SK-N-SH (cell line): Measurements from ENCODE around the gene MNDA. TPM values are rescaled to one million over a fixed set of nuclear protein-coding genes. Genes with fewer than 3 reads are reported as not detected.

ENCODE experiments used
- CTCF ChIA-PET: fragments of 300-600, 350-600 bp; formaldehyde crosslinking; extraction: SDS; loops from one replicate; lab custom pipeline; 2021; lab: Yijun Ruan, JAX
- POLR2A ChIA-PET: fragments of 350-600 bp; sonication (Branson Sonifier 250); formaldehyde crosslinking; extraction: SDS; loops from one replicate; lab custom pipeline; 2020; ENCODE audit warnings: antibody characterized with exemption, inconsistent platforms; lab: Yijun Ruan, JAX
- DNase-seq: peaks from one replicate; pipeline ENCODE4 v3.0.0; 2012
- H2AFZ ChIP-seq: fragments of 200-600 bp; sonication (generic); 2 replicates; pipeline ENCODE4 v1.8.1; 2016; ENCODE audit warnings: antibody characterized with exemption, mild to moderate bottlenecking, low read depth
- H3F3A ChIP-seq: fragments of 200-600 bp; sonication (generic); replicated peaks from 2 replicates; pipeline ENCODE3; 2016; ENCODE audit warnings: antibody characterized with exemption, mild to moderate bottlenecking; ENCODE audit not compliant: insufficient read depth
- H3K27ac ChIP-seq, 2 experiments: fragments of 200-500 bp in 1 of 2; fragments of 200-600 bp in 1 of 2; sonication (Bioruptor generic) in 1 of 2; sonication (generic), shearing (Covaris generic) in 1 of 2; 2 replicates each; pipeline versions ENCODE4 v1.5.1 to v1.6.1; 2014 to 2016; ENCODE audit warnings: low read depth in 2 of 2, inconsistent platforms in 1 of 2, low read length in 1 of 2, mild to moderate bottlenecking in 1 of 2, mixed read lengths in 1 of 2
- H3K27me3 ChIP-seq: fragments of 200-600 bp; sonication (generic), shearing (Covaris generic); 2 replicates; pipeline ENCODE4 v1.6.1; 2016; ENCODE audit warnings: mixed run types; ENCODE audit not compliant: insufficient read depth
- H3K36me3 ChIP-seq, 2 experiments: fragments of 200-500 bp in 1 of 2; fragments of 200-600 bp in 1 of 2; sonication (Bioruptor generic) in 1 of 2; sonication (generic) in 1 of 2; replicated peaks in 1 of 2; 2 replicates each; pipeline versions ENCODE3 to v1.5.1; 2014 to 2016; ENCODE audit warnings: low read length in 1 of 2, mild to moderate bottlenecking in 1 of 2; ENCODE audit not compliant: insufficient read depth in 2 of 2, control insufficient read depth in 1 of 2
- H3K4me1 ChIP-seq, 2 experiments: fragments of 200-500 bp in 1 of 2; fragments of 200-600 bp in 1 of 2; sonication (Bioruptor generic) in 1 of 2; sonication (generic), shearing (Covaris generic) in 1 of 2; 2 replicates each; pipeline versions ENCODE4 v1.5.1 to v1.6.1; 2014 to 2016; ENCODE audit warnings: low read depth in 1 of 2, low read length in 1 of 2, mixed run types in 1 of 2; ENCODE audit not compliant: insufficient read depth in 2 of 2, control insufficient read depth in 1 of 2
- H3K4me2 ChIP-seq: fragments of 200-600 bp; sonication (generic), shearing (Covaris generic); 2 replicates; pipeline ENCODE4 v1.6.1; 2017; ENCODE audit warnings: mixed run types
- H3K4me3 ChIP-seq, 2 experiments: fragments of 200-500 bp in 1 of 2; fragments of 200-600 bp in 1 of 2; sonication (Bioruptor generic) in 1 of 2; sonication (generic), shearing (Covaris generic) in 1 of 2; 2 replicates each; pipeline versions ENCODE4 v1.5.1 to v1.8.1; 2014 to 2016; ENCODE audit warnings: low read depth in 2 of 2, inconsistent platforms in 1 of 2, low read length in 1 of 2, mild to moderate bottlenecking in 1 of 2, mixed read lengths in 1 of 2, moderate library complexity in 1 of 2
- H3K79me2 ChIP-seq: fragments of 200-600 bp; sonication (generic); 2 replicates; pipeline ENCODE4 v1.8.1; 2017; ENCODE audit warnings: mild to moderate bottlenecking; ENCODE audit not compliant: insufficient read depth
- H3K9ac ChIP-seq: fragments of 200-600 bp; sonication (generic); 2 replicates; pipeline ENCODE4 v1.6.1; 2017; ENCODE audit warnings: mixed run types
- H3K9me2 ChIP-seq: fragments of 200-600 bp; sonication (generic); 2 replicates; pipeline ENCODE4 v1.6.1; 2017; ENCODE audit warnings: mixed run types
- H3K9me3 ChIP-seq: fragments of 200-600 bp; sonication (generic); 2 replicates; pipeline ENCODE4 v1.6.1; 2017; ENCODE audit warnings: mixed run types, mild to moderate bottlenecking, moderate library complexity
- H4K20me1 ChIP-seq: fragments of 200-600 bp; sonication (generic); 2 replicates; pipeline ENCODE4 v1.6.1; 2017; ENCODE audit warnings: mild to moderate bottlenecking, mixed run types; ENCODE audit not compliant: insufficient read depth
- CTCF ChIP-seq: fragments of 200-600 bp; sonication (generic); IDR thresholded peaks from 2 replicates; pipeline ENCODE4 v1.6.1; 2017; ENCODE audit warnings: antibody characterized with exemption, mild to moderate bottlenecking, moderate library complexity
- FOXJ3 ChIP-seq: sonication (generic); formaldehyde crosslinking; IDR thresholded peaks from 2 replicates; pipeline ENCODE4 v1.5.1; 2020; ENCODE audit warnings: mild to moderate bottlenecking, missing genetic modification reagents
- GABPA ChIP-seq: IDR thresholded peaks from 2 replicates; pipeline ENCODE4 v1.4.0; 2012; ENCODE audit warnings: low read depth, mild to moderate bottlenecking
- JUND ChIP-seq: IDR thresholded peaks from 2 replicates; pipeline ENCODE4 v1.4.0; 2012
- MEF2A ChIP-seq: IDR thresholded peaks from 2 replicates; pipeline ENCODE4 v1.4.0; 2012; ENCODE audit warnings: low read depth, borderline replicate concordance
- MXI1 ChIP-seq: IDR thresholded peaks from 2 replicates; pipeline ENCODE4 v1.6.1; 2012; ENCODE audit warnings: mild to moderate bottlenecking, low read depth, low read length, improper control_type of control experiment
- NRF1 ChIP-seq: IDR thresholded peaks from 2 replicates; pipeline ENCODE4 v1.6.1; 2012; ENCODE audit warnings: low read depth, mild to moderate bottlenecking, low read length
- PBX3 ChIP-seq: IDR thresholded peaks from 2 replicates; pipeline ENCODE4; 2012
- POLR2AphosphoS5 ChIP-seq: IDR thresholded peaks from 2 replicates; pipeline ENCODE4 v1.6.1; 2012; ENCODE audit warnings: low read depth, low read length
- RCOR1 ChIP-seq: fragments of 150-350 bp; IDR thresholded peaks from 2 replicates; pipeline ENCODE4 v1.6.1; 2017; ENCODE audit warnings: antibody characterized with exemption, low read length
- RFX5 ChIP-seq: IDR thresholded peaks from 2 replicates; pipeline ENCODE4 v1.6.1; 2012; ENCODE audit warnings: mild to moderate bottlenecking, improper control_type of control experiment, low read length
- SMC3 ChIP-seq: IDR thresholded peaks from 2 replicates; pipeline ENCODE4 v1.6.1; 2012; ENCODE audit warnings: low read depth, low read length, improper control_type of control experiment
- TAF1 ChIP-seq: IDR thresholded peaks from 2 replicates; pipeline ENCODE4 v1.6.1; 2012; ENCODE audit warnings: low read depth, mild to moderate bottlenecking, low read length, moderate library complexity, borderline replicate concordance
- TCF12 ChIP-seq: IDR thresholded peaks from 2 replicates; pipeline ENCODE4 v1.4.0; 2012
- TEAD4 ChIP-seq: IDR thresholded peaks from 2 replicates; pipeline ENCODE4 v1.4.0; 2012; ENCODE audit warnings: mild to moderate bottlenecking, borderline replicate concordance; ENCODE audit not compliant: insufficient read depth
- USF1 ChIP-seq: IDR thresholded peaks from 2 replicates; pipeline ENCODE4 v1.4.0; 2012; ENCODE audit warnings: low read depth, borderline replicate concordance
- USF2 ChIP-seq: fragments of 150-350 bp; IDR thresholded peaks from 2 replicates; pipeline ENCODE4 v1.6.1; 2017; ENCODE audit warnings: antibody characterized with exemption, low read length, low read depth, borderline replicate concordance
- WGBS: methylation state at CpG from one replicate; pipeline ENCODE4 v1.1.6; 2017; ENCODE audit warnings: low lambda C conversion rate; 5-methylcytosine and 5-hydroxymethylcytosine counted together
- polyA plus RNA-seq, 3 experiments: library from polyadenylated mRNA; depleted of rRNA; stranded (reverse); fragments of >200 nt; gene quantifications; 2 replicates each; pipeline ENCODE4 v1.2.3, GENCODE V29; 2012

MNDA gene
- polyA plus RNA-seq, 1 of the 3 experiments (the other 2 are of a cell fraction): not detected

GRCh38 chr1:158840236-158840635, 9.1 kb downstream of the MNDA start:
- H3K4me1 ChIP-seq: no peaks in the 10 kb centered on the region
- WGBS: 0% methylated on average over 5 of the region's 5 CpGs
- POLR2A ChIA-PET: no interaction called here
- no peaks in the 10 kb centered on the region for H3K9me3 ChIP-seq
- H4K20me1 ChIP-seq: no peaks in the 10 kb centered on the region
- H3K36me3 ChIP-seq: no peaks in the 10 kb centered on the region
- no peaks in the 10 kb centered on the region; the same call in 1 of the 2 replicates for H3K9me2 ChIP-seq
- no peak overlapping the region for H3K9ac ChIP-seq
- no peak overlapping the region for H3K4me3 ChIP-seq
- H3F3A ChIP-seq: no peaks in the 10 kb centered on the region
- no peak overlapping the region for H3K4me2 ChIP-seq
- no peak overlapping the region for H2AFZ ChIP-seq
- TF ChIP-seq TEAD4: no peak
- TF ChIP-seq USF2: no peak
- no peak for TF ChIP-seq MEF2A
- TF ChIP-seq SMC3: no peak
- no peak for TF ChIP-seq FOXJ3 (CRISPR knock-in tag)
- no peak for TF ChIP-seq POLR2AphosphoS5
- no peak for TF ChIP-seq TCF12
- TF ChIP-seq RFX5: no peak
- no peak for TF ChIP-seq TAF1
- TF ChIP-seq CTCF: no peak
- TF ChIP-seq RCOR1: no peak
- TF ChIP-seq JUND: no peak
- TF ChIP-seq USF1: no peak
- TF ChIP-seq PBX3: no peak
- no peak for TF ChIP-seq MXI1
- TF ChIP-seq GABPA: no peak
- no peak for TF ChIP-seq NRF1
- H3K27me3 ChIP-seq: no peaks in the 10 kb centered on the region; the same call in 1 of the 2 replicates
- DNase-seq: no peak
- no peaks in the 10 kb centered on the region for H3K79me2 ChIP-seq
- H3K27ac ChIP-seq: no peak overlapping the region
- CTCF ChIA-PET: no interaction called here
